HG03575 (cell line): Measurements from ENCODE around the gene SCARF1.
"Not testable (repeated sequence)": the region's sequence is repeated elsewhere in the genome, so short reads cannot be mapped to it uniquely, and the experiment has no call there.

ENCODE experiments used
- ATAC-seq: cut with Tn5 transposase; IDR thresholded peaks from one replicate; pipeline ENCODE4 v1.9.1; 2021; ENCODE audit not compliant: unreplicated experiment, insufficient number of reproducible peaks, low FRiP score; ENCODE audit errors: extremely low read depth

The SCARF1 gene

GRCh38 chr17:1645207-1646171 lies at the start of gene SCARF1:
SCARF1 (minus strand) TSS chr17:1645732; CDS start chr17:1645697, 35 bp downstream.
- no peak for ATAC-seq

GRCh38 chr17:1693339-1693738 lies 47.8 kb upstream of the SCARF1 start:
- no peak for ATAC-seq

- ATAC-seq, result no peak
Measured at GRCh38 chr17:1690544-1691221, 45.2 kb upstream of the SCARF1 start.

- not testable (repeated sequence) for ATAC-seq
Measured at GRCh38 chr17:1688405-1688804, 42.9 kb upstream of the SCARF1 start.

- ATAC-seq, result no peak
Measured at GRCh38 chr17:1686086-1686485, 40.6 kb upstream of the SCARF1 start.

GRCh38 chr17:1684378-1685189 lies 39.1 kb upstream of the SCARF1 start, which contains the start of gene PRPF8:
PRPF8 (minus strand) TSS chr17:1684867; CDS start chr17:1684571, 296 bp downstream.
- peak; percentile 64 for ATAC-seq

- no peak for ATAC-seq
Measured at GRCh38 chr17:1683459-1683858, 37.9 kb upstream of the SCARF1 start.

GRCh38 chr17:1676401-1676800 lies 30.9 kb upstream of the SCARF1 start:
- no peak for ATAC-seq

- no peak for ATAC-seq
Measured at GRCh38 chr17:1673041-1673785, 27.7 kb upstream of the SCARF1 start.

GRCh38 chr17:1663934-1664333 lies 18.4 kb upstream of the SCARF1 start:
- ATAC-seq, result not testable (repeated sequence)

GRCh38 chr17:1661045-1661444 lies 15.5 kb upstream of the SCARF1 start:
- no peak for ATAC-seq

- ATAC-seq, result no peak
Measured at GRCh38 chr17:1658100-1658499, 12.6 kb upstream of the SCARF1 start.

- no peak for ATAC-seq
Measured at GRCh38 chr17:1653735-1654134, 8.2 kb upstream of the SCARF1 start.

- not testable (repeated sequence) for ATAC-seq
Measured at GRCh38 chr17:1652794-1653193, 7.3 kb upstream of the SCARF1 start.

GRCh38 chr17:1651559-1651844 lies 6.0 kb upstream of the SCARF1 start:
- no peak for ATAC-seq

GRCh38 chr17:1650731-1651558 lies 5.4 kb upstream of the SCARF1 start:
- ATAC-seq, result no peak

- ATAC-seq, result no peak
Measured at GRCh38 chr17:1649844-1650501, 4.4 kb upstream of the SCARF1 start, which contains the start of gene RILP. RILP (minus strand) TSS chr17:1649866; CDS start chr17:1649804, 62 bp downstream.
